ENCODE measurements around the gene PRKAG2. TPM values are rescaled to one million over a fixed set of nuclear protein-coding genes. Genes with fewer than 3 reads are reported as not detected.

PRKAG2 gene
- total and polyA plus RNA-seq, 2 of the 8 experiments (the other 6 are each of a cell fraction or from before 2014, with no cell fraction given), result 7.5 to 18.1 TPM

GRCh38 chr7:151817981-151818673, 58.8 kb downstream of the PRKAG2 start:
- Histone ChIP-seq H3K36me3 (ENCODE audit: control insufficient read depth in 2 of 4, insufficient read depth in 4 of 4, low read length in 3 of 4) (no peaks in the 10 kb centered on the region), H4K91ac (replicated peaks; ENCODE audit: insufficient read length, low read length) (no peak overlapping the region), H3K4me1 (replicated peaks in 1 of 4; ENCODE audit: control insufficient read depth in 3 of 4, insufficient read depth in 4 of 4, low read length in 3 of 4) (peaks cover 14 to 26% (median 16%) of the 10 kb centered on the region in 4 experiments), H3K4me3 (ENCODE audit: extremely low read depth in 1 of 4, insufficient read depth in 2 of 4, low read depth in 3 of 4, low read length in 4 of 4) (no peak overlapping the region), H3K14ac (ENCODE audit: insufficient read length) (no peak overlapping the region), H3K23ac (ENCODE audit: insufficient read length) (no peak overlapping the region), H2BK5ac (ENCODE audit: low read depth, low read length) (no peak overlapping the region), H3K27me3 (replicated peaks in 1 of 4; ENCODE audit: control insufficient read depth in 3 of 4, extremely low read depth in 1 of 4, insufficient read depth in 3 of 4, low read length in 3 of 4) (peaks cover 0 to 21% (median 0%) of the 10 kb centered on the region in 4 experiments; a peak in 3 of 7 replicates), H3K4me2 (ENCODE audit: insufficient read depth in 1 of 2, low read depth in 2 of 2, low read length in 2 of 2) (no peak overlapping the region), H4K8ac (ENCODE audit: extremely low read depth, insufficient read depth, low read length) (no peak overlapping the region), H3K79me2 (ENCODE audit: control insufficient read depth in 1 of 2, insufficient read depth in 2 of 2, low read length in 2 of 2) (no peaks in the 10 kb centered on the region), H2BK12ac (ENCODE audit: low read depth, low read length) (no peak overlapping the region), H3K9me3 (ENCODE audit: insufficient read depth in 2 of 2, low read depth in 1 of 2, low read length in 1 of 2) (no peaks in the 10 kb centered on the region), H3K23me2 (ENCODE audit: low read depth, low read length) (peaks cover 2% of the 10 kb centered on the region; the same call in 1 of the 2 replicates), H3K9ac (replicated peaks in 1 of 4; ENCODE audit: extremely low read depth in 1 of 4, low read depth in 3 of 4, low read length in 3 of 4) (no peak overlapping the region), H2BK15ac (ENCODE audit: low read length) (no peak overlapping the region), H3K4ac (replicated peaks; ENCODE audit: insufficient read length, low read depth, low read length) (no peak overlapping the region), H3K56ac (replicated peaks; ENCODE audit: insufficient read length, low read depth, low read length) (no peak overlapping the region), H2AK5ac (ENCODE audit: low read depth, low read length) (no peak overlapping the region), H2BK20ac (ENCODE audit: low read length) (no peak overlapping the region), H3K18ac (ENCODE audit: extremely low read depth, low read length) (no peak overlapping the region), H3K27ac (ENCODE audit: low read depth, low read length) (no peak overlapping the region), H3K79me1 (ENCODE audit: low read depth, low read length) (no peaks in the 10 kb centered on the region), H4K20me1 (replicated peaks in 1 of 2; ENCODE audit: control insufficient read depth in 1 of 2, insufficient read depth in 2 of 2, low read length in 2 of 2) (no peaks in the 10 kb centered on the region), H2BK120ac (replicated peaks; ENCODE audit: low read depth, low read length) (no peak overlapping the region), H4K5ac (ENCODE audit: insufficient read length, low read depth, low read length) (no peak overlapping the region), H2AFZ (ENCODE audit: low read length) (no peak overlapping the region)
- CTCF ChIA-PET (ENCODE audit: partially characterized antibody), result interaction anchor here (1.0 to 2.9 kb wide), 7 partner anchors 8 to 212 kb away, joined by 3 to 16 read pairs (median 4); no protein-coding TSS in a partner anchor
- POLR2A ChIA-PET (ENCODE audit: partially characterized antibody), result interaction anchor here (0.6 kb wide), 1 partner anchor 9 kb away, joined by 3 read pairs; no protein-coding TSS in a partner anchor
- FAIRE-seq (no peak), DNase-seq (ENCODE audit: low read depth in 1 of 2, low spot score in 2 of 2) (no peak)
- 90% methylated on average over 8 of the region's 8 CpGs; no CpG with 5 or more reads in 1 of the 2 experiments for WGBS, 2 experiments (ENCODE audit: extremely low coverage in 1 of 2, insufficient coverage in 1 of 2, insufficient read length in 1 of 2, insufficient replicate concordance in 2 of 2, low coverage in 1 of 2, low lambda C conversion rate in 2 of 2, missing lambda C conversion rate in 1 of 2)
- TF ChIP-seq JUN (IDR thresholded peaks at IDR 0.05; ENCODE audit: low read depth, low read length), result no peak
- no peak for TF ChIP-seq EZH2 (IDR thresholded peaks at IDR 0.05; ENCODE audit: low read depth, low read length, severe bottlenecking)
- no peak for TF ChIP-seq KDM4A (IDR thresholded peaks at IDR 0.05; ENCODE audit: low read depth, low read length, severe bottlenecking)
- TF ChIP-seq CBX8 (IDR thresholded peaks at IDR 0.05; ENCODE audit: borderline replicate concordance, low read depth, low read length), result no peak
- no peak for TF ChIP-seq SIN3A (conservative IDR thresholded peaks at IDR 0.05 in 1 of 2, IDR thresholded peaks at IDR 0.05 in 1 of 2; ENCODE audit: low read depth in 1 of 2, low read length in 2 of 2)
- no peak for TF ChIP-seq RFX5 (IDR thresholded peaks at IDR 0.05; ENCODE audit: borderline replicate concordance, low read depth, low read length)
- TF ChIP-seq SIX5 (IDR thresholded peaks at IDR 0.05; ENCODE audit: low read depth, low read length), result no peak
- TF ChIP-seq TAF7 (optimal IDR thresholded peaks at IDR 0.05; ENCODE audit: borderline replicate concordance, low read depth, low read length), result no peak
- TF ChIP-seq CHD1 (IDR thresholded peaks at IDR 0.05; ENCODE audit: low read depth, low read length), result no peak

Data from H1 (cell line).